HFF-Myc (cell line): ENCODE data around the gene PPEF1.

Experiments
- DNase-seq: peaks from one replicate; pipeline ENCODE4 v3.0.0-alpha.2; 2011; ENCODE audit warnings: low read depth; ENCODE audit errors: extremely low read depth
- H3K4me3 ChIP-seq: replicated peaks from 2 replicates; pipeline ENCODE4 v1.5.1; 2011; ENCODE audit warnings: low read depth, mild to moderate bottlenecking, control low read depth, low read length
- TF ChIP-seq, protein P1 (sequence below): IDR thresholded peaks from 2 replicates; pipeline ENCODE4 v1.5.1; 2012; ENCODE audit warnings: mild to moderate bottlenecking, low read depth, low read length, control low read depth; ENCODE audit errors: missing control alignments

Gene PPEF1

DNA sequence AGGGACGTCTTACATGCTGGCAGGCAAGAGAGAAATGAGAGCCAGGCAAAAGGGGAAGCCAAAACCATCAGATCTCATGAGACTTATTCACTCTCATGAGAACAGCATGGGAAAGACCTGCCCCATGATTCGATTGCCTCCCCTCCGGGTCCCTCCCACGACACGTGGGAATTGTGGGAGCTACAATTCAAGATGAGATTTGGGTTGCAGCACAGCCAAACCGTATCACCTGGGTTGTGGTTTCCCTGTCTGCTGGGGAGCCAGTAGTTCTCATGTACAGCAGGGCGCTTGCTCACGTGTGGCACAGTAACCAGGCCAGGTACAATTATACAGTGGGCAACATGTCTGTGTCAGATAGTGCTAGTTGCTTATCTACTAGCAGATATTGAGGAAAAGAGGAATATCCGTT, 24.5 kb upstream of the PPEF1 start:
- no peak overlapping the region for H3K4me3 ChIP-seq
- no peak for DNase-seq
- TF ChIP-seq, protein P1, sequence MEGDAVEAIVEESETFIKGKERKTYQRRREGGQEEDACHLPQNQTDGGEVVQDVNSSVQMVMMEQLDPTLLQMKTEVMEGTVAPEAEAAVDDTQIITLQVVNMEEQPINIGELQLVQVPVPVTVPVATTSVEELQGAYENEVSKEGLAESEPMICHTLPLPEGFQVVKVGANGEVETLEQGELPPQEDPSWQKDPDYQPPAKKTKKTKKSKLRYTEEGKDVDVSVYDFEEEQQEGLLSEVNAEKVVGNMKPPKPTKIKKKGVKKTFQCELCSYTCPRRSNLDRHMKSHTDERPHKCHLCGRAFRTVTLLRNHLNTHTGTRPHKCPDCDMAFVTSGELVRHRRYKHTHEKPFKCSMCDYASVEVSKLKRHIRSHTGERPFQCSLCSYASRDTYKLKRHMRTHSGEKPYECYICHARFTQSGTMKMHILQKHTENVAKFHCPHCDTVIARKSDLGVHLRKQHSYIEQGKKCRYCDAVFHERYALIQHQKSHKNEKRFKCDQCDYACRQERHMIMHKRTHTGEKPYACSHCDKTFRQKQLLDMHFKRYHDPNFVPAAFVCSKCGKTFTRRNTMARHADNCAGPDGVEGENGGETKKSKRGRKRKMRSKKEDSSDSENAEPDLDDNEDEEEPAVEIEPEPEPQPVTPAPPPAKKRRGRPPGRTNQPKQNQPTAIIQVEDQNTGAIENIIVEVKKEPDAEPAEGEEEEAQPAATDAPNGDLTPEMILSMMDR: no peak

DNA sequence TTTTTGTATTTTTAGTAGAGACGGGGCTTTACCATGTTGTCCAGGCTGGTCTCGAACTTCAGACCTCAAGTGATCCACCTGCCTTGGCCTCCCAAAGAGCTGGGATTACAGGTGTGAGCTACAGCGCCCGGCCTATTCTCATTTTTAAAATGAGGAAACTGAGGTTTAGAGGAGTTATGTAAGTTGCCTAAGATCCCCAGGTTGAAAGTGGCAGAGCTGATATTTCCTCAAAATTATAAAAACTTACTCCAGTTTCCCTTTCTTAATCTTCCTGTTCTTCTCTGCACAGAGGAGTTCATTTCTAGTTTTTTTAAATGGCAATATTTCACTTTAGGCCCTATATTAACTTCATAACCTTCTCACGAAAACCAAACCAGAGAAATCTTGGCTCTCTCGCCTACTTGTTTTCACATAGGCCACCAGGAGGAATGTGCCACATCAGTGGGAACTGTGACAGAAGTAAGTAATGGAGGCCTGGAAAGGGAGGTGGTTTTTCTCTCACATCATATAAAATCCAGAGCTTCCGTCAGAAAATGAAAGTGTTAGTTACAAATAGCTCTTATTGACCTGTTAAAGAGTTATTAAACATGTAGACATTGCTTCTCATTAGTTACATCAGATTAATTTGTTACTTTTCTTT, 19.5 kb upstream of the PPEF1 start:
- DNase-seq: no peak
- TF ChIP-seq, protein P1: no peak
- H3K4me3 ChIP-seq: no peak overlapping the region

DNA sequence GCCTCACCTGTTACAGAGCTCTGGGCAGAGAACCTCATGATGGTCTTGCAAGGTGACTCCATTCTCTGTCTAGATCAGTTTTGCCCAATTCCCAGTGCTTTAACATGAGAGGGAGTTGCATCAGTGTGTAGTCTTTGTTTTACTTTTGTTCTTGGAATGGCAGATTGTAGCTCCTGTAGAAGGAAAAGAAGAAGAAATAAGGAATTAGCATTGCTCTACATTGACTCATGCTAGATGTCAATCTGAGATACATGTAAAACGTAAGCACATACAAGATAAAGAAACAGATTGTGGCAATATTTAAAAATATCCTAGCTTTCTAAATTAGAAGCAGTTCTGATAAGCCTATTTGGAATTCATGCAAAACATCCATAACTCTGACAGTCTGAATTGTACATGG, 16.0 kb upstream of the PPEF1 start:
- H3K4me3 ChIP-seq: no peak overlapping the region
- TF ChIP-seq, protein P1: no peak
- no peak for DNase-seq

DNA sequence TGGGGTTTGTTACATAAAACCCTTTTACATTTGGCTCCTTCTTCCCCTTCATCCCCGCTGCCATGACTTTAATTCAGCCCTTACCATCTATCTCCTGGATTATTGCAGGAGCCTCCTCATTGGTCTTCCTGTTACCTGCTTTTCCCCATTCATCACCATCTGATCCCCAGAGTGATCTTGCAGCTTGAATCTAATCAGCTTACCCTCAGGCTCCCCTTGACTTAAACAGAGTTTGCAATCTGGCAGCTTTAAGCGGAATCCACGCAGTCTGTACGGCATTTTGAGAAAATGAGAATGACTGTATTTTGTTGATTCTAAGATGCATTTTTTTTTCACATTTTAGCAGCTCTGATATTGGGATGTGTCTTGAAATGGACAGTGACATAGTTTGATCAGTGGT, 14.9 kb upstream of the PPEF1 start:
- DNase-seq: no peak
- H3K4me3 ChIP-seq: no peak overlapping the region
- TF ChIP-seq, protein P1: no peak

DNA sequence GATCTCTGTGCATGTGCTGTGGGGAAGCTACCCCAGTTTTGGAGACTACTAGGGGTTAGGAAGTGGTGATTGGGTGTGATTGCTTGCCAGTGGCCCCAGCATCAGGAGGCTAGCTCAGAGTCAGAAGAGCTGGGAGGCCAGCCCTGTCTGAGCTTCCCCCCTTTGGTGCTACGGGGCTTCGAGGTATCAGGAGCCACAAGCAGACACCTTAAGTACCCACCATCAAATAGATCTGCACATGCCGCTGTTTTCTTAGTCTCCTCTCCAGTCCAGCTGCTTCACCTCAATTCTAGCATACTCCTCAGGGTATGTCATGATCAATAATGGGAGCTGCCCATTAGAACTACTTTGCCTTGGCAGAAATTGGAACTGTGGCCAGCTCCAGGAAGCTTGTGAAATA, 10.8 kb upstream of the PPEF1 start:
- TF ChIP-seq, protein P1: no peak
- no peak overlapping the region for H3K4me3 ChIP-seq
- no peak for DNase-seq

DNA sequence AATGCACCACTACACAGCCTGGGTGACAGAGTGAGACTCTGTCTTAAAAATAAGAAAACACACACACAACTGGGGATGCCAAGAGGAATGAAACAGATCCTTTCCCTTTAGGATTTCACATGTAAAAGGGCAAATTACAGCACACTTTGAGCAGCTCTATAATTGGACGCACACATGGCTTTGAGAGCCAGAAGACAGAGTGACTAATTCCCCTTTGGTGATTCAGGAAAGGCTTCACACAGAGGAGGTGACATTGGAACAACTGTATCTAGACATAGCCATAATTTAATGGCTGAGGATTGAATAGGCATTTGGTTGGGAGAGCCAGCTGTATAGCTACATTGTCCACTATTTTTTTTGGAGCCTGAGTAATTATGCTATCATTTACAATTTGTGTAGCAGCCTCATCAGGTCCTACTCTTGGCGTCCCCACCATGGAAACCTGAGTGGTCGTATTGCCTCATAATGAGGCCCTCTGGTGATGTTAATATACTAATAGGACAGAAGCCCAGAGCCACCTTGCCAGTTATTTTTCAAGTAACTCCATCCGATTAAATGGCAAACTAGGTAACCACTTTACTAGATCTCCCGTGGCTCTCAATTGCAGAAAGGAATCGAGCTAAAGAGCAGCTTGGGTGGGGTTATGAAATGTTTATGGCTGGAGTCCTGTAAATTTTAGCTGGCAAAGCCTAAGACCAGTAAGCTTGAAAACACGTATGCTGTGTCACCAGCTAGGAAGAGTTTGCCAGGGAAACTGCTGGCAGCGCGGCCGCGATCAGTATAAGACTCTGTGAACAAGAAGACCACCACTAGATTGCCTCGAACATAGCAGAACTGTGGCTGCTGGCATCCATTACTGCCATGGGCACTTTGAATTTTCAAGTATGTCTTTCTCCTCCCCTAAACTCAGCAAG, 8.5 kb upstream of the PPEF1 start:
- TF ChIP-seq, protein P1: no peak
- no peak overlapping the region for H3K4me3 ChIP-seq
- DNase-seq: no peak
